ENCODE measurements around the gene NECAB2.

NECAB2 gene

DNA sequence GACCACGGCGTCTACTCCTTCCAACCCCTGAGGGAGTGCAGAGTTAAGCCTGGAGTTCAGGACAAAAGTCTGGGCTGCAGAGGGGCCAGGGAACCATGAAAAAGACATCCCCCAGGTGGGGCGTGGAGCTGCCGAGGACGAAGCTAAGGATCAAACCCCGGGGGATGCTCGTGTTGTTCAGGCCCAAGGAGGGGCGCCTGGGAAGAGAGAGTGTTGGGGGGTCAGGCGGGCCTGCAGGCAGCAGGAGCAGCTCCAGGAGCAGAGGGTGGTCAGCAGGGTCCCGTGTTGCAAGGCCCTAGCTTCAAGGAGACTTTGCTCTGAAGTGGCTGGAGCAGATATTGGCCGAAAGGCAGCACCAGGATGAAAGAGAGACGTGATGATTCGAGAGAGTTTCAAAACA, 26.7 kb downstream of the NECAB2 start:
- no peak for DNase-seq

- DNase-seq: no peak
Measured at GRCh38 chr16:83995754-83996153, 27.7 kb downstream of the NECAB2 start.

GRCh38 chr16:83996481-83997252, 28.6 kb downstream of the NECAB2 start:
- DNase-seq: no peak

- no peak for DNase-seq
Measured at GRCh38 chr16:83998091-83998490, 30.0 kb downstream of the NECAB2 start.

GRCh38 chr16:84000989-84001642, 33.1 kb downstream of the NECAB2 start:
- no peak for DNase-seq

GRCh38 chr16:84001726-84002125, 33.7 kb downstream of the NECAB2 start:
- no peak for DNase-seq

GRCh38 chr16:84003038-84003437, 35.0 kb downstream of the NECAB2 start:
- DNase-seq: no peak

GRCh38 chr16:84004442-84004841, 36.4 kb downstream of the NECAB2 start:
- no peak for DNase-seq

- no peak for DNase-seq
Measured at GRCh38 chr16:84005391-84005790, 37.3 kb downstream of the NECAB2 start.

DNA sequence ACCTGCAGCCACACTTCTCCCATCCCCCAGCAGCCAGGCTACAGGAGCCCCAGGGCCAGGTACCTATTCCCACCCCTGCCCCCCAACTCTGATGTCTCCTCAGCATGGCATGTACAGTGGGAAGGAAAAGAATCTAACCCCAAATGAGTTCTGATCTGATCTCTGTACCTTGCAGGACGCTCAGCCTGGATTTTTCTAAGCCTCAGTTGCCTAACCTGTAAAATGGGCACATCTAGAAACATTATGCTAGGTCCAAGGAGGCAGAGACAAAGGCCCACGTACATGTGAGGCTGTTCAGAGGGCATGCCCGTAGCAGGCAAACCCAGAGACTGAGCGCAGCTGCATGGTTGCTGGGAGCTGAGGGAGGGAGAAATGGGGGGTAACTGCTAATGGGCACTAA, 39.5 kb downstream of the NECAB2 start:
- no peak for DNase-seq

- DNase-seq: no peak
Measured at GRCh38 chr16:84007965-84008364, 39.9 kb downstream of the NECAB2 start.

DNA sequence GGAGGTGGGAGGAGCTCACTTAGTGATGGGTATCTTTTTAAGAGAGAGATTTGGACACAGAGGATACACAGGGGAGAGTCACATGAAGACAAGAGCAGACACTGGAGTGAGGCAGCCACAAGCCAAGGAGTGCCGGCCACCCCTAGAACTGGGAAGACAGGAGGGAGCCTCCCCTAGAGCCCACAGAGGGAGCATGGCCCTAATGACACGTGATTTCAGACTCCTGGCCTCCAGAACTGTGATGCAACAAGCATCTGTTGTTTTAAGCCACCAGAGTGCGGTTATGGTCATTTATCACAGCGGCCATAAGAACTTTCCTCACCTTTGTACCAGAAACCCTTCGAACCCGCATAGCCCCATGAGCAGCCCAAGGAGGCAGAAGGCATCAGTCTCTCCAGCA, 41.2 kb downstream of the NECAB2 start:
- DNase-seq: no peak

GRCh38 chr16:84013787-84014569, 45.9 kb downstream of the NECAB2 start:
- peak; percentile 97 for DNase-seq

GRCh38 chr16:84014570-84015327, 46.7 kb downstream of the NECAB2 start:
- no peak for DNase-seq

DNA sequence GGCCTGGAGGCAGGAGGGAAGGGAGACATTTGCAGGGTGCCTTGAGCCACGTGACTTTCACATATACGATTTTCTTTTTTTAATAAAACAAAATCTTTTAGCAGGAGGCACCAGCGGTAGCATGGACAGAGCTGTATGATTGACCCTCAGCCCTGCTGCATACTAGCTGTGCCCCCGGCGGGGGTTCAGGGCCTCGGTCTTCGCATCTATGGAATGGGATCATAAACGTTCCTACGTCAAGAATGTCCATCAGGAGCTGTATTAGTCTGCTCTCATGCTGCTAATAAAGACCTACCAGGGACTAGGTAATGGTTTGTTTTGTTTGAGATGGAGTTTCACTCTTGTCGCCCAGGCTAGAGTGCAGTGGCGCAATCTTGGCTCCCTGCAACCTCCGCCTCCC, 47.4 kb downstream of the NECAB2 start:
- DNase-seq: no peak

DNA sequence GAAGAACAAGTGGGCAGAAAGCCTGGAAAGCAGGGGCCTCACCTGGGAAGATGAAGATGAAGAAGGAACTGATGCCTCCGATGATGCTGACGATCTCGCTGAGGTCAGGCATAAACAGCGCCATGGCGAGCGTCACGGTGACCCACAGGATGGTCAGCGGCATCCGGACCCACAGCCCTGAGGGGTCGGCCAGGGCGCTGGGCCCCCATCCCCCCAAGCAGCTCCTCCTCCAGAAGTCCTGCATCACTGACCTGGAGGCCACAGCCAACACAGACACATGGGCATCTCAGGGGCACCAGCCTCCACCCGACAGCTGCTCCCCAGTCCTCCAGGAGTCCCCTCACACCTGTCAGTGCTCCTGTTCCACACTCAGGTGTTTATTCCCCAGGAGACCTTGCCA, 48.4 kb downstream of the NECAB2 start:
- no peak for DNase-seq

GRCh38 chr16:84018710-84019109, 50.7 kb downstream of the NECAB2 start:
- no peak for DNase-seq

DNA sequence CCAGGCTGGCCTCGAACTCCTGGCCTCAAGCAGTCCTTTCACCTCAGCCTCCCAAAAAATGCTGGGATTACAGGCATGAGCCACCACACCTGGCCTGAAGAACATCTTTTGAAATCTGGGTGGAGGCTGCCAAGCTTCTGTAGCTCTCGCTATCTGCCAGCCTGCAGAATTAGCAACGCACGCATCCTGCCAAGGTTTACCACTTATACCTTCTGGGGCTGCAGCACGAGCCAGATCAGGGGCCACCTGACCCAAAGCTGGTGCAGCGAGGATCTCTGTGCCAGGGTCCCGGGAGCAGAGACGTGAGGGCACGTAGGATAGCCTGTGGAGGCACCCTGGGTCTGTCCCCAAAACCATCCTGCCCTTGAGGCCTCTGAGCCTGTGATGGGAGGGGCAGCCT, 52.3 kb downstream of the NECAB2 start:
- no peak for DNase-seq

DNA sequence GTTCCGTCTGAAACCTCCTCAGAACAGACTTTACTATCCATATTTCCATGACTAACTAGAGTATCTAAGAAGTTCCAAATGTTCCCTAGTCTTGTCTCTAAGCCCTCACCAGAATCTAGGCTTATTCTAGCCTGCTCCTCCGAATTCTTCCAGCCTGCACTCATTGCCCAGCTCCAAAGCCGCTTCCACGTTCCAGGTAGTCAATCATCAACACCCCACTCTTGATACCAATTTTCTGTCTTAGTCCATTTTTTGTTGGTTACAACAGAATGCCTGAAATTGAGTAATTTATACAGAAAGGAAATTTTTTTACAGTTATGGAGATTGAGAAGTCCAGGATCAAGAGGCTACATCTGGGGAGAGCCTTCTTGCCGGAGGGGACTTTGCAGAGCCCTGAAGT, 53.4 kb downstream of the NECAB2 start:
- DNase-seq: no peak

- no peak for DNase-seq
Measured at GRCh38 chr16:84022644-84023043, 54.6 kb downstream of the NECAB2 start.

GRCh38 chr16:84024854-84025253, 56.8 kb downstream of the NECAB2 start:
- DNase-seq: no peak

DNA sequence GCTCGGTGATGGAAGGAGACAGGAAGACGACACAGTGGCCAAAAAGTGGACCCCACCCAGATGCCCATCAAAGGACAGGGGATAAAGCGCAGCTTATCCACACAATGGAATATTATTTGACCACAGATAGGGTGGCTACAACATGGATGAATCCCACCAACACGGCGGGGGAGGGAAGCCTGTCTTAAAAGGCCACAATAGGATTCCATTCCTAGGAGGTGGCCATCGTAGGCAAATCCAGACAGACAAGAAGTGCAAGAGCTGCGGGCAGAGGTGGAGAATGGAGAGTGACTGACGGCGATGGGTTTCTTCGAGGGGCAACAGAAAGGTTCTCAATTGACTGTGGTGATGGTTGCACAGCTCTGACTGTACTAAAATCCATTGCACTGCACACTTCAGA, 58.6 kb downstream of the NECAB2 start:
- no peak for DNase-seq

DNA sequence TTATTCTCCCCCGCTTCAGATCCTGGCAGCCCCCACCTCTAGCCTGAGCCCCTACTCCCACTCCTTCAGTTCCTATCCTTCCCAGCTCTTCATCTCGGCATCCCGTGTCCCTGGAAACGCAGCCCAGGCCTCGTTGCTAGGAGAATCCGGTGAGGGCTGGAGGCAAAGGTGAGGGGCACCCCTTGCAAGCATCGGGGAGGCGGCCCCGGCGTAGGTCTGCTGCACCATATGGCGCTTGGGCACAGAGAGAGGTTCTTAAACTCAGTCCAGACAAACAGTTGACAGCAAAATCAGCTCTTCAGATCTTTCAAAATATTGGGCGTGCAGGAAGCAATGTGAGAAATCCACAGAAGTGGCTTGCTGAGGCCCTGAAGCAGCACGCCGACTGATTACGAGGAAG, 59.6 kb downstream of the NECAB2 start:
- no peak for DNase-seq
